GM03348 (cell line): ENCODE results near the gene ATL1.
"Not testable (repeated sequence)": the region's sequence is repeated elsewhere in the genome, so short reads cannot be mapped to it uniquely, and the experiment has no call there.

Experiments used
- DNase-seq: peaks from one replicate; pipeline ENCODE4 v3.0.0; 2012; ENCODE audit warnings: low spot score

ATL1 gene

DNA sequence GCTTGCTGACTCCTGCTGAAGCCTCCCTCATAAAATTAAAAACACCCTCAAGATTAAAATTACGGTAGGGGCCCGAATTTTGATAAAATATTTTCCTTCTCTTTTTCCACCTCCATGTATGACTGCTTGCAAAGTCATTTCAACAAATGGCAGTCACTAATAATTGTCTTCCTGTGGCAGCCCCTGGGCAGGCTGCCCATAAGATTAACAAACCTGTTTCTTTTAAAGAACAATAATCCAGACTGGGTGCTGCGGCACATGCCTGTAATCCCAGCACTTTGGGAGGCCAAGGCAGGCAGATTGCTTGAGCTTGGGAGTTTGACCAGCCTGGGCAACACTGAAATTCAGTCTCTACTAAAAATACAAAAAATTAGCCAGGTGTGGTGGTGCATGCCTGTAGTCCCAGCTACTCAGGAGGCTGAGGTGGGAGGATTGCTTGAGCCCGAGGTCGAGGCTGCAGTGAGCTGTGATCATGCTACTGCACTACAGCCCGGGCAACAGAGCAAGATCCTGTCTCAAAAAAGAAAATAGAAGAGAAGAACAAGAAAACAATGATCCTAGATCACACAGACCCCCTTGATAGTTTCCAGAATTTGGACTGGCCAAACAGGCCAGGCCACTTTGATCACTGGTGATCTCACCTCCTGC, 99.5 kb downstream of the ATL1 start:
- DNase-seq: no peak

DNA sequence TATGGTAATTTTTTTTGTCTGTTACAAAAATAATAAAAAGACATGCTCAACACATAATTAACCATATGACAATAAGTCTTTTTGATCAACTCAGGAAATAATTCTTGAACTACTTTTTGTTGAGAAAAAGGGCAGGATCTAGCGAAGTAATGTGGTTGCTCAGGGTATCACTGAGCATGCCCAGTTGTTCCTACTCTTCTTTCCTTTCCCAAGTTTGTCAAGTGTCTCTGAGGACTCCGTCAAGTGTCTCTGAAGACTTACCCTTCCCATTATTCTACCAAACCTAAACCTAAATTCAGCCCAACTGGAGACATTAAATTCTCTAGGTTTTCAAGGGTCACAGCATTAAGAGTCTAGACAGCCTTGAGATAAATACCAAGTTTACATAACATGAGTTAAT, 104.6 kb downstream of the ATL1 start:
- DNase-seq: not testable (repeated sequence)

DNA sequence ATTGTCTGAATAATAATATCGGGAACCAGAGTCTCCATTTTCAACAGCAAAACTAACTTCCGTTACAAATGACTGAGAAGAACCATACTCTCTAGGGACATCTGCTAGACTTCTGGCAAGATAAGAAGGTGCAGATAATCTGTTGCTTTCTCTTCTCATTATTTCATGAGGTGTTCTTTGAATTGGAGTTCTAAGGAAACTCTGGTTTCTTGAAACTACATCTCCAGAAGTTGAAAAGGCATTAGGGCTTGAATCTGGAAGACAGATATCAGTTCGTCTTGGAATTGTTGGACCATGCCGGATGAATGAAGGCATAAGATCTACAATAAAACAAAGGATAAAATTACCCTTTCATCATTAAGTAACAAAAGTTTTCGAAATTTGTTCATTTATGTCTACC, 105.4 kb downstream of the ATL1 start:
- DNase-seq: not testable (repeated sequence)

GRCh38 chr14:50666772-50667683, 107.1 kb downstream of the ATL1 start:
- peak; percentile 43 for DNase-seq

GRCh38 chr14:50667684-50667995, 107.7 kb downstream of the ATL1 start:
- peak; percentile 5 for DNase-seq

- peak; percentile 88 for DNase-seq
Measured at GRCh38 chr14:50667996-50668825, 108.3 kb downstream of the ATL1 start, which contains the start of gene SAV1. Gene SAV1 (minus strand): TSS chr14:50668306. CDS start chr14:50667967, 339 bp downstream.

DNA sequence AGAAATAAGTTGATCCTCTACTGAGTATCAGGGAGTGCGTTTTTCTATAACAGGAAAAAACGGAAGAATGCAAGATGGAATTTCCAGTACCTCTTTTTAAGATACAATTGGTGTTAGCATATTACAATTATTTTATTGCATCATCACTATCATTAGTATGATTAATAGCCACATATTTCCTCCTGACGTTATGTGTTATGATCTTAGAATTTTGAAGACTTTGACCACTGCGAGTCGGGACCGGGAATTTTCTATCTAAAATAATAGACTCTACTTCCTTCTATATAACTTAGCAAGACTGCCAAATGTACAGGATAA, 108.8 kb downstream of the ATL1 start:
- DNase-seq: no peak

GRCh38 chr14:50669441-50669986, 109.6 kb downstream of the ATL1 start:
- no peak for DNase-seq

DNA sequence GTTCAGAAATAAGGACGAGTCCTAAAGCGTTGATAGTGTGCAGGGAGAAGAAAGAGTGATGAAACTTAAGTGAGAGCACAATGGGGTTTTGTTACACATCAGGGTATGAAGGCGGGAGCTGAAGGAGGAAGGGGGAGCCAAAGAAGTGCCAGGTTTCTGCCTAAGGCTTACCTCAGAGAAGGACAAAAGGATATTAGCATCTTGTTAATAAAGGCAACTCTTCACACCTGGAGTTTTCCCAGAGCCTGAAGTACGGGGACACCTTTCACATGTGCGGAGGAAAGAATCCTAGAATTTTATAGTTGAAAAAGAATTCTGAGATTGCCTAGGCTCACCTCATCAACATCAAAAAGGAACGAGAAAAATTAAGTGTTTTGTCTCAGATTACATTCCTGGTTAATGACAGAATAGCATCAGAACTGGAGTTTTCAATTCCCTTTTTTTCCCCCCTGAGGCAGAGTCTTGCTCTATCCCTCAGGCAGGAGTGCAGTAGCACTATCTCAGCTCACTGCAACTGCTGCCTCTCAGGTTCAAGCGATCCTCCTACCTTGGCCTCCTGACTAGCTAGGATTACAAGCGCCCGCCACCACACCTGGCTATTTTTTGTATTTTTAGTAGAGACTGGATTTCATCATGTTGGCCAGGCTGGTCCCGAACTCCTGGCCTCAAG, 110.4 kb downstream of the ATL1 start:
- no peak for DNase-seq

GRCh38 chr14:50670866-50671256, 110.9 kb downstream of the ATL1 start:
- no peak for DNase-seq

- DNase-seq: peak; percentile 56
Measured at GRCh38 chr14:50675597-50675996, 115.7 kb downstream of the ATL1 start.

DNA sequence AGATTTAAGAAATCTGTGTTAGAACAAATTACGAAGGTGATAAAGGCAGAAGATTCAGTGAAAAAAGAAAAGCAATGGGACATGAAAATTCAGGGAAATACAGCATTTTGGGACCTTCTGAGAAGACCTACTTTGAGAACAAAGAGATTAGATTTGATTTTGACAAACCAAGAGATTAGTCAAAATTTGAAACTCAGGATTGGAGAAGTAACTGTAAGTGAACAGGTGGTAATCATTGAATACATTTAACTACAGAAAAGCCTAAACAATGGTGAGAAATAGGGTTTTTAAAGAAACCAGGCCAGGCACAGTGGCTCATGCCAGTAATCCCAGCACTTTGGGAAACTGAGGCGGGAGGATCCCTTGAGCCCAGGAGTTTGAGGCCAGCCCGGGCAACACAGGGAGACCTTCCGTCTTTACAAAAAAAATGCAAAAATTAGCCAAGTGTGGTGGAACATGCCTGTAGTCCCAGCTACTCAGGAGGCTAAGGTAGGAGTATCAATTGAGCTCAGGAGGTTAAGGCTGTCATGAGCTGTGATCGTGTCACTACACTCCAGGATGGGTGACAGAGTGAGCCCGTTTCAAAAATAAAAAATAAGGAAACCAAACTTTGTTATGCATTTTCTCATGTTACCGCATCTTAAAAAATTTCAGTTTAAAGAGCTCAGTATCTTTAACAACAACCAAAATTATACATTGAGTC, 117.0 kb downstream of the ATL1 start:
- no peak for DNase-seq

GRCh38 chr14:50677527-50678063, 117.7 kb downstream of the ATL1 start:
- peak; percentile 67 for DNase-seq

DNA sequence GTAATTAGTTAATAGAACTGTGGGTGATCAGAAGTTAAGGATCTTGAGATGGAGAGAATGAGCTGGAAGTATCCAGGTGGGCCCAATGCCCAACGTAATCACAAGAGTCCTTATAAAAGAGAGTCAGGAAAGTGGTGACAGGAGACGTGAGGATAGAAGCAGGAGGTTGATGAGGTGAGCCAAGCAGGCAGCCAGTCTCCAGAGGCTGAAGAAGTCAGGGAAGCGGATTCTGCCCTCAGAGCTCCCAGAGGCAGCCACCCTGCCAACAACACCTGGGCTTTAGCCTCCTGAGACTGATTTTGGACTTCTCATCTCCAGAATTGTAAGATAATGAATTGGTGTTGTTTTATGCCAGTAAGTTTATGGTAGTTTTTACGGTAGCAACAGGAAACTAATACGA, 118.2 kb downstream of the ATL1 start:
- no peak for DNase-seq

GRCh38 chr14:50679674-50680073, 119.7 kb downstream of the ATL1 start:
- DNase-seq: no peak
